Measurements from ENCODE around the gene ALAS1.

DNA sequence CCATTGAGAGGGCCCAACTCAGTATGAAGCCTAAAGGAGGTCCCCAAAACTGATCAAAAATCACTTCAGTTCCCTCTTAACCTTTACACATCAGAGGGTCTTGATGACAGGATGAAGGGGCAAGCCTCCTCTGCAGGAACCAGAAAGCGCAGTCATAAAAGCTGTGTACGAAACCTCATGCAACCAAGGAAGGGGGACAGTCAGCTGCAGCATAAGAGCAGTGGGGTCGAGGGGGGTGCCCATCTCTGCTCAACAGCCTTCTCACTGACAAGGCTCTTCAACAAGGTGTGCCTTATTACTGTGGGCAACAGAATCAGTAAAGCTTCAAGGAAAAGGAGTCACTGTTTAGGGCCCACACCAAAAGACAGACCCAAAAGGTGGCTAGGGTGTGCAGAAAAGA, 47.6 kb upstream of the ALAS1 start:
- TF ChIP-seq, protein P1, sequence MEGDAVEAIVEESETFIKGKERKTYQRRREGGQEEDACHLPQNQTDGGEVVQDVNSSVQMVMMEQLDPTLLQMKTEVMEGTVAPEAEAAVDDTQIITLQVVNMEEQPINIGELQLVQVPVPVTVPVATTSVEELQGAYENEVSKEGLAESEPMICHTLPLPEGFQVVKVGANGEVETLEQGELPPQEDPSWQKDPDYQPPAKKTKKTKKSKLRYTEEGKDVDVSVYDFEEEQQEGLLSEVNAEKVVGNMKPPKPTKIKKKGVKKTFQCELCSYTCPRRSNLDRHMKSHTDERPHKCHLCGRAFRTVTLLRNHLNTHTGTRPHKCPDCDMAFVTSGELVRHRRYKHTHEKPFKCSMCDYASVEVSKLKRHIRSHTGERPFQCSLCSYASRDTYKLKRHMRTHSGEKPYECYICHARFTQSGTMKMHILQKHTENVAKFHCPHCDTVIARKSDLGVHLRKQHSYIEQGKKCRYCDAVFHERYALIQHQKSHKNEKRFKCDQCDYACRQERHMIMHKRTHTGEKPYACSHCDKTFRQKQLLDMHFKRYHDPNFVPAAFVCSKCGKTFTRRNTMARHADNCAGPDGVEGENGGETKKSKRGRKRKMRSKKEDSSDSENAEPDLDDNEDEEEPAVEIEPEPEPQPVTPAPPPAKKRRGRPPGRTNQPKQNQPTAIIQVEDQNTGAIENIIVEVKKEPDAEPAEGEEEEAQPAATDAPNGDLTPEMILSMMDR (conservative IDR thresholded peaks at IDR 0.05; ENCODE audit: low read depth, low read length): no peak
- no peak for TF ChIP-seq EZH2 (IDR thresholded peaks at IDR 0.05; ENCODE audit: borderline replicate concordance, low read depth, low read length, poor library complexity, severe bottlenecking)

Measured in A673 (cell line).